OCI-M2 (cell line): ENCODE measurements around the gene NHS.
"Not testable (repeated sequence)": the region's sequence is repeated elsewhere in the genome, so short reads cannot be mapped to it uniquely, and the experiment has no call there.

Source experiments
- DNase-seq: peaks from one replicate; lab custom pipeline; 2025; ENCODE audit not compliant: unreplicated experiment; lab: John Stamatoyannopoulos, UW

The NHS gene

GRCh38 chrX:17544821-17545220 is 169.8 kb downstream of the NHS start:
- DNase-seq = no peak

- no peak for DNase-seq
Observed at GRCh38 chrX:17546356-17546755, 171.4 kb downstream of the NHS start.

- DNase-seq = no peak
Observed at GRCh38 chrX:17547658-17548057, 172.7 kb downstream of the NHS start.

GRCh38 chrX:17549107-17549651 is 174.2 kb downstream of the NHS start:
- DNase-seq = no peak

GRCh38 chrX:17550011-17550410 is 175.0 kb downstream of the NHS start:
- DNase-seq = no peak

- no peak for DNase-seq
Observed at GRCh38 chrX:17552044-17552650, 177.1 kb downstream of the NHS start.

GRCh38 chrX:17553469-17553868 is 178.5 kb downstream of the NHS start:
- DNase-seq = no peak

- no peak for DNase-seq
Observed at GRCh38 chrX:17553961-17554482, 179.0 kb downstream of the NHS start.

GRCh38 chrX:17554914-17555313 is 179.9 kb downstream of the NHS start:
- no peak for DNase-seq

- DNase-seq = no peak
Observed at GRCh38 chrX:17555846-17556245, 180.8 kb downstream of the NHS start.

GRCh38 chrX:17559728-17560379 is 184.9 kb downstream of the NHS start:
- no peak for DNase-seq

- no peak for DNase-seq
Observed at GRCh38 chrX:17560385-17560784, 185.4 kb downstream of the NHS start.

GRCh38 chrX:17563076-17563475 is 188.1 kb downstream of the NHS start:
- DNase-seq = no peak

GRCh38 chrX:17563515-17563914 is 188.5 kb downstream of the NHS start:
- no peak for DNase-seq

GRCh38 chrX:17564689-17565409 is 189.8 kb downstream of the NHS start:
- no peak for DNase-seq

- no peak for DNase-seq
Observed at GRCh38 chrX:17566740-17567139, 191.7 kb downstream of the NHS start.

- DNase-seq = no peak
Observed at GRCh38 chrX:17567187-17567586, 192.2 kb downstream of the NHS start.

GRCh38 chrX:17567821-17568220 is 192.8 kb downstream of the NHS start:
- DNase-seq = no peak

- not testable (repeated sequence) for DNase-seq
Observed at GRCh38 chrX:17568804-17569203, 193.8 kb downstream of the NHS start.

- no peak for DNase-seq
Observed at GRCh38 chrX:17579026-17579425, 204.0 kb downstream of the NHS start.

- DNase-seq = no peak
Observed at GRCh38 chrX:17580539-17581152, 205.6 kb downstream of the NHS start.
